NCI-H345 treated with DMSO at 0.1 percent for 48 hours (cell line): ENCODE measurements around the gene CALD1.

Source experiments
- DNase-seq: peaks from one replicate; lab custom pipeline; 2025; ENCODE audit not compliant: unreplicated experiment; lab: John Stamatoyannopoulos, UW

Gene CALD1

GRCh38 chr7:134891696-134892678 lies 112.6 kb downstream of the CALD1 start:
- no peak for DNase-seq

- no peak for DNase-seq
Measured at GRCh38 chr7:134892963-134893362, 113.5 kb downstream of the CALD1 start.

GRCh38 chr7:134893920-134894319 lies 114.5 kb downstream of the CALD1 start:
- no peak for DNase-seq

GRCh38 chr7:134894928-134895327 lies 115.5 kb downstream of the CALD1 start:
- DNase-seq, result no peak

GRCh38 chr7:134896073-134896472 lies 116.6 kb downstream of the CALD1 start:
- DNase-seq, result no peak

- no peak for DNase-seq
Measured at GRCh38 chr7:134897936-134898335, 118.5 kb downstream of the CALD1 start.

- DNase-seq, result no peak
Measured at GRCh38 chr7:134899729-134900128, 120.3 kb downstream of the CALD1 start.

GRCh38 chr7:134900166-134900982 lies 120.9 kb downstream of the CALD1 start:
- DNase-seq, result no peak

GRCh38 chr7:134901389-134902020 lies 122.1 kb downstream of the CALD1 start:
- DNase-seq, result no peak

GRCh38 chr7:134902058-134902457 lies 122.6 kb downstream of the CALD1 start:
- no peak for DNase-seq

- no peak for DNase-seq
Measured at GRCh38 chr7:134903073-134903790, 123.8 kb downstream of the CALD1 start.

GRCh38 chr7:134905375-134905774 lies 125.9 kb downstream of the CALD1 start:
- no peak for DNase-seq

GRCh38 chr7:134907000-134907399 lies 127.6 kb downstream of the CALD1 start:
- no peak for DNase-seq

- DNase-seq, result no peak
Measured at GRCh38 chr7:134907639-134908038, 128.2 kb downstream of the CALD1 start.

- no peak for DNase-seq
Measured at GRCh38 chr7:134908289-134908688, 128.9 kb downstream of the CALD1 start.

- no peak for DNase-seq
Measured at GRCh38 chr7:134910214-134910890, 130.9 kb downstream of the CALD1 start.

GRCh38 chr7:134910968-134911367 lies 131.5 kb downstream of the CALD1 start:
- DNase-seq, result no peak

GRCh38 chr7:134916171-134916883 lies 136.9 kb downstream of the CALD1 start:
- DNase-seq, result no peak

- no peak for DNase-seq
Measured at GRCh38 chr7:134919240-134919641, 139.8 kb downstream of the CALD1 start.
